ENCODE data around the gene MRGPRX2.

Gene MRGPRX2

DNA sequence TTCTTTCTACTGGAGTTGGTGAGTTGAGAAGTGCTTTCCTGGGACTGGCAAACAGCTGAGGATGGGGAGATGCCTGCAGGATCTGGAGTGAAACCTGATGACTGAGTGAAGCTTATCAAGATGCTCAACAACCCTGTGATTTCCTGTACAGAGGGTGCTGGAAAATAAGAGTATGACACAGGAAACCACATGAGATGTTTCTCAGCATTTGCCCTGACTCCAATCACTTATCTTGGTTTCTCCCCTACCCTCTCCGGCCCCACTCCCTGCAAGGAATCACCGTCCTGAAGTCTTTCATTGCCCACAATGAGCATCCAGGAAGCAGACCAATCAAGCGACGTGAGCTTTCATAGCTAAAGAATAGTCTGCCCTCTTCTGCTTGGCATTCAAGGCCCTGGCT lies at the start of gene MRGPRX2:
Gene MRGPRX2, minus strand, starts transcription at position 89 of the 400 bp plus-strand sequence. CDS start 4,315 bp downstream, outside the sequence.
- in situ Hi-C loops (cut with HindIII; ENCODE audit: low pct_ligation_motif_present, low pct_unique_long_range_greater_than_20kb, low sequenced_read_pairs), result no loop called here
- DNase-seq, result no peak

DNA sequence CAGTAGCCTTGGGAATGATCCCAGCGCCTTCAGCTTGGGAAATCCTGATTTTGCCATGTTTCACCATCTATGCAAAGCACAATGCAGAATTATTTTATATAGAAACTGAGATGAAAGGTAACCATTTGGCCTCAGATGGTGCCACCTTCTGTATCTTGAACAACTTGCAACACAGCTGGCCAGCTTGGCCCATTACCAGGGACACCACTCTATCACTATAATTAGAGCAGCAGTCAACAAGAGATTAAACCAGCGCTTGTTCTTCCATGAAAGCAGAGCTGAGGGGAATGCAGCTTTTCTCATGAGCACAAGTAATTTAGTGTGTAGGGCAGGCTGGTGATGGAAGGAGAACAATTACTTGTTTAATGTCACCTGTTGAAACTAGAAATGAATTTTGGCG lies 49.8 kb upstream of the MRGPRX2 start:
- no peak for DNase-seq
- in situ Hi-C loops (cut with HindIII; ENCODE audit: low pct_ligation_motif_present, low pct_unique_long_range_greater_than_20kb, low sequenced_read_pairs), result no loop called here

DNA sequence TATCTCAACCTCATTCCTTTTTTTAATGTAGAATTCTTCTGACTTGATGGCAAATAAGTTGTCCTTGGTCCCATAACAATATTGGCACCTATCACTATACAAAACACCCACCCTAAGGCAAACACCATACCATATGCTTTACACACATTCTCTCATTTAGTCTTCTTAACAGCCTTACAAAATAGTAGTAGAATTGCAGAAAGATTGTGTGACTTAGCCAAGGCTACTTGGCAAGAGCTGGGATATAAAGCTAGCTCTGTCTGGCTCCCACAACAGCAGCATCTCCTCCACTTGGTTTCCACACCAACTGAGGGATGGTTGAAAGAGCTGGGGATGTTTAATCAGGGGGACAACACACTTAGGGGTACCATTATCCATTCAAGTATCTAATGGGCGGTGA lies 46.6 kb upstream of the MRGPRX2 start:
- no peak for DNase-seq
- in situ Hi-C loops (cut with HindIII; ENCODE audit: low pct_ligation_motif_present, low pct_unique_long_range_greater_than_20kb, low sequenced_read_pairs), result no loop called here

DNA sequence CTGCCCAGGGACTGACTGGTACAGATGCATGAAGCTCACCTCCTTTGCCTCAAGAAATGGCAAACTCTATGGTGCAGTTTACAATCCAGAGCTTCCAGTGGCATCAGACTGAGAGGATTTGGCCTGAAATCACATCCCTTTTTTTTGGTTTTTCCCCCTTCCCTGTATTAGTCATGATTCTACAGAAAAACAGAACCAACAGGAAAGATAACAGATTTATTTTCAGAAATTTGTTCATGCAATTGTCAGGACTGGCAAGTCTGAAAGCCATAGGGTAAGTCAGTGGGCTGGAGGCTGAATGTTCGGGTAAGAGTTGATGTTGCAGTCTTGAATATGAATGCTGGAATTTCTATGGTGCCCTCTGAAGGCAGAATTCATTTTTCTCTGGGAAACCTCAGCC lies 44.5 kb upstream of the MRGPRX2 start:
- no peak for DNase-seq
- in situ Hi-C loops (cut with HindIII; ENCODE audit: low pct_ligation_motif_present, low pct_unique_long_range_greater_than_20kb, low sequenced_read_pairs), result no loop called here

DNA sequence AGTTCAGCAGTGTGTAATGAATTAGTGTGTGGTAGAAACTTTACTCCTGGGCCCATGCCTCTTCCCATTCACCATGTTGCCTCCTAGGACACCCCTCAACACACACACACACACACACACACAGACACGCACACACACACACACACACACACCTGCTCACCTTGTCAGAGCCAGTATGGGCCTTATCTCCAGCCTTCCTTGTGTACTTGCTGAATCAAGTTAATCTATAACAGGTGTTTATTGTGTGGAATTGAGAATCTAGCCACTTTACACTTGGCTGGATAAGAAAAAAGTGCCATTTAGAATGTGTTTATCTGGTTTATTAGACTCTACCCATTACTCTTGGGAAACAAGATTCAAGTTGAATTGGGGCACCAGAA lies 42.0 kb upstream of the MRGPRX2 start:
- in situ Hi-C loops (cut with HindIII; ENCODE audit: low pct_ligation_motif_present, low pct_unique_long_range_greater_than_20kb, low sequenced_read_pairs), result no loop called here
- no peak for DNase-seq

DNA sequence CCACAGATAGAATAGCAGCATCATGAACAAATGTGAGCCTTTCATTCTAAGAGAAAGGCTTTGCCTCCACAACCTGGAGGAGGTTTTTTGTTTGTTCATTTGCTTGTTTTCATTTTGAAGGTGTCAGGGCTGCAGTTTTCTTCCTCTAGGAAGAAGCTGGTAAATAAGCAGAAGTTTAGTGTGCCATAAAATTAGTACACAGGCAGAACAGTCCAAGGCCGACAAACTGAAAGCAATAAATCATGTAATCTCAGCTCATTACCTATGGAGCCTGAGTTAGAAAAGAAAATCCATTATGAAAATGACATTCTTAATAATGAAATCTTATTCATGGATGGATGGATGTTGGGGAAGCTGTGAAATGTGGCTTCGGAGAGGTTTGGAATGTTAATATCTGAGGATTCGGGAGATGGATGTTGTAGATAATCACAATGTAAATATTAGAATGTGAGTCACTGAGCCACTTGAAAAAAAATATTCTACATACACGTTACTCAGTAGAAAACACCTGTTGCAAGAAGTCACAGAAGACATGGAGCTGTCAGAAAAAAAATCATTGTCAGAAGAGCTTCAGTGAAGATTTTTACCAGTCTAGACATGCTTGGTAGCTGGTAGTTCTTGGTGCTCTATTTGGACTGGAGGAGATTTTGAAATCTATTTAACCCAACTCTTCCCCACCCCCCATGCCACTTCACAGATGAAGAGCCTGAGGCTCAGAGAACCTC lies 41.4 kb upstream of the MRGPRX2 start:
- no peak for DNase-seq
- in situ Hi-C loops (cut with HindIII; ENCODE audit: low pct_ligation_motif_present, low pct_unique_long_range_greater_than_20kb, low sequenced_read_pairs), result no loop called here

DNA sequence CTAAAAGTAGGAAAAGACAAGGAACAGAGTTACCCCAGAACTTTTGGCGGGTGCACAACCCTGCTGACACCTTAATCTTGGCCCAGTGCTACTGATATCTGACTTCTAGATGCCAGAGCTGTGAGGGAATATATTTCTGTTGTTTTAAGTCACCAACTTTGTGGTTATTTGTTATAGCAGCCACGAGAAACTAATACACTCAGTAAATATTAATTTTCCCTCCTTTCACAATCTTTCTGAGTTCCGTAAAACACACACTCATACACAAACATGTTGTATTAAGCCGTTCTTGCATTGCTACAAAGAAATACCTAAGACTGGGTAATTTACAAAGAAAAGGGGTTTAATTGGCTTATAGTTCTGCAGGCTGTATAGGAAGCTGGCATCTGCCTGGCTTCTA lies 40.4 kb upstream of the MRGPRX2 start:
- DNase-seq, result no peak
- in situ Hi-C loops (cut with HindIII; ENCODE audit: low pct_ligation_motif_present, low pct_unique_long_range_greater_than_20kb, low sequenced_read_pairs), result no loop called here

DNA sequence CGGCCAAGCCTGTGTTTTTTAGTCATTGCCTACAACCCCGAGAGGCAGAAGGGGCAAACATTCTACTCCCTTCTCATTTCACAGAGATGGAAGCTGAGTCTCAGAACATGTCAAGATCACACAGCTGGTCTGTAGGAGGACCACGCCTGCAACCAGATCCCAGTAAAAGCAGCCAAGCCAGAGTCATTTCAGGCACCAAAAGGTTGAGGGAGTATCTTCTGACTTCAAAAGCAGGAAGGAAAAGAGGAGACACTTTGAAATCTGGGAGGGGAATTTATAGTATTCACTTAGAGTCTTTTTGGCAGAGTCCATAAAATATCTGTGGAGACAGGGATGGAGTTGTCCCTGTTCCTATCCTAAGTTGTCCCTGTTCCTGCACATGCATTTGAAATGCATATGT lies 38.6 kb upstream of the MRGPRX2 start:
- DNase-seq, result no peak
- in situ Hi-C loops (cut with HindIII; ENCODE audit: low pct_ligation_motif_present, low pct_unique_long_range_greater_than_20kb, low sequenced_read_pairs), result no loop called here

DNA sequence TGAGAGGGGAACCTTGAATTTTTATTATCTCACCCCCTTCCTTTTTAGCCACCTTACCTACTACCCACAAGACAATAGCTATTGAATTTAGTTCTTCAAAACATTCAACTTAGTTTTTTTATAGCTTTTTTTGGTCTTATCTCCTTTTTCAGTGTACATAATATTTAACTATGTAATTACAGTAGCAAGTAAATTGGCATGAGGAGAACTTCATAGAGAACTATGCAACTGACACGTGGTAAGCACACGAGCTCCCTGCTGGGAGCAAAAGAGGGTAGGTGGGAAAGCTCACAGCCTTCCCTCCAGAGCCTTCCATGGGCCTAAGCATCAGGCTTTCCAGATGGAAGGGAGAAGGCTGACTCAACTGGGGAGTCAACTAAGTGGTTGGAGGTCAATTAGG lies 34.3 kb upstream of the MRGPRX2 start:
- no peak for DNase-seq
- in situ Hi-C loops (cut with HindIII; ENCODE audit: low pct_ligation_motif_present, low pct_unique_long_range_greater_than_20kb, low sequenced_read_pairs), result no loop called here

DNA sequence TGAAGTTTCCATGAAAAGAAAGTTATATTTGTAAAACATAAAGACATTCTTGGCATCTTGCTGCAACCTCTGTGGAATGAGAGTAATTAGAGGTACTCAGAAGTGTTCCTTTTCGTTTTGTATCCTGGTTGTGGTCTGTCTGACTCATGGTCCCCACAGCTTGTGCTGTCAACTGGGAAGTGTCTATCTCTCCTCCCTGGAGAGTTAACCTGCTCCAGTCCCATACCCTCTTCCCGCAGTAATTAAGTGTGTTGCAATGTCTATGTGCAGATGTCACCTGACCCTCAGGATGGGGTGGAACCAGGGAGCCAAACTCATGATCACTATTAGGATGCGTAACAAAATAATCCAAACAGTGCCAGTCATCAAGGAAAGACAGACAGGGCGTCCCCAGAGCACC lies 33.5 kb upstream of the MRGPRX2 start:
- in situ Hi-C loops (cut with HindIII; ENCODE audit: low pct_ligation_motif_present, low pct_unique_long_range_greater_than_20kb, low sequenced_read_pairs), result no loop called here
- DNase-seq, result no peak

DNA sequence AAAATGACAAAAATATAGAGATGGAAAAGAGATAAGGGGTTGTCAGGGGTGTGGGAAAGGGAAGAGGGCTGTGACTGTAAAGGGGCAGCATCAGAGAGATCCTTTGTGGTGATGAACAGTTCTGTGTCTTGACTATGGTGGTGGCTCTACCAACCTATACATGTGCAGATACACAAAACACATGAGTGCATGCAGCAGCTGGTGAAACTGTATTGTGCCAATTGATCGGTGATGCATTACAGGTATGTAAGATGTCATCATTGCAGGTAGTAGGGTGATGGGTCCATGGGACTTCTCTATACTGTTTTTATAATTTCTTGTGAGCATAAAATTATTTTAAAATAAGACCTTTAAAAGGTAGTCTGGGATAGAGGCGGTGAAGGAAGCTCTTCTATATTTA lies 32.3 kb upstream of the MRGPRX2 start:
- no peak for DNase-seq
- in situ Hi-C loops (cut with HindIII; ENCODE audit: low pct_ligation_motif_present, low pct_unique_long_range_greater_than_20kb, low sequenced_read_pairs), result no loop called here

DNA sequence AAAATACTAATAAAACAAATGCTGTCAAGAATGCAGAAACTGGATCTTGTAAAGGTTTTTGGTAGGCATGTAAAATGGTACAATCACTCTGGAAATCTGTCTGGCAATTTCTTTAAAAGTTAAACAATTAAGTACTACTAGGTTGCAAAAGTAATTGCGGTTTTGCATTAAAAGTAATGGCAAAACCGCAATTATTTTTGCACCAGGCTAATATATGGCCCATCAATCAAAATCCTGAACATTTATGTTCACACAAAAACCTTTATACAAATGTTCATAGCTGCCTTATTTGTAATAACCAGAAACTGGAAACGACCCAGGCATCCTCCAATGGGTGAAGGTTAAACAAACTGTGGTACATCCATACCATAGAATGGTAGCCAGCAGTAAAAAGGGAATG lies 31.8 kb upstream of the MRGPRX2 start:
- in situ Hi-C loops (cut with HindIII; ENCODE audit: low pct_ligation_motif_present, low pct_unique_long_range_greater_than_20kb, low sequenced_read_pairs), result no loop called here
- DNase-seq, result no peak

DNA sequence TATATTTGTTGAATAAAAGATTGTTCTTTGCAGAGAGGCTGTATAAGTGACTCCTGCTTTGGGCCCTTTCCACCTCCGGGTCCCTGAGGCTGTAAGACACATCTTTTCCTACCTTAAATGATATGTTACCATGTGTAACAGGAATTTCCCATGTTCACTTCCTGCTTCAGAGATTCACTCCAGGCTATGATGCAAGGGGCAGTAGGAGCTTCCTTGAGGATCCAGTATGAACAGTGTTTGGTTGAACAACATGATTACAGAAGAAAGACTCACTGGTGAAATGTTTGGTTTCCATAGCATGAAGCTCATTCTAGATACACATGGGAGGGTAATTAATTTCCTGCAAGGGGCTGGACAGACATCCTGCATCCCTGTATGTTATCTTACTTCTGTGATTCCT lies 30.8 kb upstream of the MRGPRX2 start:
- in situ Hi-C loops (cut with HindIII; ENCODE audit: low pct_ligation_motif_present, low pct_unique_long_range_greater_than_20kb, low sequenced_read_pairs), result no loop called here
- DNase-seq, result no peak

DNA sequence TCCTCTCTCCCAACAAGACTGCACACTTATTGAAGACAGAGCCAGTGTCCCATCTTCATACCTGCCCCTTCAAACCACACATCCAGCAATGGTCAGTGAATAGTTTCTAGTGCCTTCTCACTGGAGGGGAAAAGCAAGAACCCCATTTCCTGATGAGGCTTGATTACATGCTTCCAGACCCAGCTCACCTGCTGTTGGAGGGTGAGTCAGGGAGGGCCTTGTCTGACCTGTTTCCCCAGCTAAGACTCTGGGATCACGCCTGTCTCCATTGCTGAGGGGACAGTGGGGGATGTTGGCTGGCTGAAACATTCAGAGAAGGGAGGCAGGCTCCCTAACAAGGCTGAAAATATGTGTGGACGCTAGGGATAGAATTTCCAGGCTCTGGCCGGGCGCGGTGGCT lies 28.9 kb upstream of the MRGPRX2 start:
- DNase-seq, result no peak
- in situ Hi-C loops (cut with HindIII; ENCODE audit: low pct_ligation_motif_present, low pct_unique_long_range_greater_than_20kb, low sequenced_read_pairs), result no loop called here

DNA sequence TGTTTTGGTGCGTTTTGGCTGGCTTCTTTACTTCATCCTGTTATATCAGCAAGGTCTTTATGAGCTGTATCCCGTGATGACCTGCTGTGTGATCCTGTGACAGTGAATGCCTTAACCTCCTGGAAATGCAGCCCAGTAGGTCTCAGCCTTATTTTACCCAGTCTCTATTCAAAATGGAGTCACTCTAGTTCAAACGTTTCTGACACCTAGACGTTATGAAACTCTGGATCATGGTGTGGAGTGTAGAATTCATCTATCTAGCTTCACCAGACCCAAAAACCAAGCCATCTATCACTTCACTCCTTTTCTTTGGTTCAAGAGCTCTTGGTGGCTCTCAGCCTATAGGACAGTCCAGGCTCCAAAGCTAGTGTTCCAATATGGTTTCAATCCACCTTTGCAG lies 28.3 kb upstream of the MRGPRX2 start:
- in situ Hi-C loops (cut with HindIII; ENCODE audit: low pct_ligation_motif_present, low pct_unique_long_range_greater_than_20kb, low sequenced_read_pairs), result no loop called here
- DNase-seq, result no peak

DNA sequence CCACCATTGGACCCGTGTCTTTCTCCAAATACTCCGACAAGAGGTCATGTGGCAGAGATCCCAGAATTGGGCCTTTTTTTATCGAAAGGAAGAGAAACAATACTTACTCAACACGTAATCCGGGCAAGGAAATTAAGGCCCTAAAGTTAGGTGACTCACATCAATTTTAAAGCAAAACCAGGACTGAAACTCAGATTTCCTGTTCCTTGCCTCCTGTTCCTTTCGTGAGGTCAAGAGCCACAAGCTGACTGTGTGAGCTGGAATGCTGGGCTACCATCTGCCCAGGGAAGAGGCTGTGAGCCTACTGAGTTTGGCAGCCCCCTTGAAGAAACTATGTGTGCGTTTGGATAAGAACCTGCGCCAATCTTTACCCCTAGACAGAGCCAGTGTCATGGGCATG lies 27.1 kb upstream of the MRGPRX2 start:
- in situ Hi-C loops (cut with HindIII; ENCODE audit: low pct_ligation_motif_present, low pct_unique_long_range_greater_than_20kb, low sequenced_read_pairs), result no loop called here

DNA sequence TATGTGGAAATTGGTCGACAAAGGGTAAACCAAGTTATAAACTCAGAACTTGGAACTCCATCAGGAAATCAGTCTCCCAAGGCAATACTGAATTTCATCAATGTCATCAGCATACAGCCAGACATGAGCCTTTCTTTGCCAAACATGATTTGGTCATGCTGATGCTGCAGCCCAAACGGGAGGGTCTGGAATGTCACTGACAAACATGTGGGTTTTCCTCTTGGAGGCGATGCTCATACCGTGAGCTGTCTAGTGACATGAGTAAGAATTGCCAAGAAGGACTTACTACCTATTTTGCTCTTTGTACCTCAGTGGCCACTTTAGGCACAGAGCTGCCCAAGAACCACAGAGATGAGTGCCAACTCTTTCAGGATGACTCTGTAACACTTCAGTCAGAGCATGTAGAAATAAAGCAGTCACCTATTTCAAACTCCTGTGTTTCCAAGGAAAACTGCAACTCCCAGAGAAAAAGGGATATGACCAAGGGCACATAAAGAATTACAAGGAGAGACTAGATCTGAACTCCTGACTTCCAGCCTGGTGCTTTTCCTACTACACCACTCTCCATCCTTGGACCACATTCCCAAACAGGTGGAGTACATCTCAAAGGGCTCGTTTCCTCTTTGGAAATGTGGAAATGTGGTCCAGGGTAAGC lies 24.3 kb upstream of the MRGPRX2 start:
- DNase-seq, result no peak
- in situ Hi-C loops (cut with HindIII; ENCODE audit: low pct_ligation_motif_present, low pct_unique_long_range_greater_than_20kb, low sequenced_read_pairs), result no loop called here

More for the DNA sequence above, 27.1 kb upstream of the MRGPRX2 start:
- DNase-seq, result no peak

DNA sequence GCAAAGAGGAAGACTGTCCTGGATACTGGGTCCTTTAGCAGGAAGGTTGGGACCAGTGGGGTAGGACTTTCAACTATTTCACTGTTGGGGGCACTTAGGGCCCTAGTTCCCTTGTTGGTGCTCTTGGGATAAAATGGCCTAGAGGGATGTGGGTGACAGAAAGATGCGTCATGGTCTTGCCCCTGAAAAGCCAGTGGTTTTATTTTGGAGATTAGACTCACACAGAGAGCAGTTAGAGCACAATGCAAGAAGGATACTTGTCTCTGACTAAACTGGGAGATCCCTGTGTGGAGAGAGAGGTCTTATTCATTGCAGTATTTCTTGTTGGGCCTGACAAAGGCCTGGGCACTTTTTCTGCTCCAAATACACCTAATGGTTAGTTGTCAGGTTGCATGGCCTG lies 22.6 kb upstream of the MRGPRX2 start:
- no peak for DNase-seq
- in situ Hi-C loops (cut with HindIII; ENCODE audit: low pct_ligation_motif_present, low pct_unique_long_range_greater_than_20kb, low sequenced_read_pairs), result no loop called here

DNA sequence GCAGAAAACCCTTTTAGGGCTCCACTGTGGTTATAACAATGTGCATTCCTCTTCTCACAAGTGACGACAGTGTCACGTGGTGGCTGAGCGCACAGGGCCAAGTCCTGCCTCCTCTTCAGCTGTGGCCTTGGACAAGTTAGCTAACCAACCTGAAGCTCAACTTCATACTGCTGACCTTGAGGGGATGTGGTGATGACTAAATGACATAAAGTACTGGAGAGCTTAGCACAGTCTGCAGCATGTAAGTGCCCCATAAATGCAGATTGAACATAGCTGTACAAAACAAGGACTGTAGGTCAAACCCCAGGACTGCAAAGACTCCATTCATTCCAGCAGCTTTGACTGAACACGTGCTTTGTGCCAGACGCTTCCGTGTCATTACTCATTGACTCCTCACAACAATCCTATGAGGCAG lies 20.1 kb upstream of the MRGPRX2 start:
- DNase-seq, result no peak
- in situ Hi-C loops (cut with HindIII; ENCODE audit: low pct_ligation_motif_present, low pct_unique_long_range_greater_than_20kb, low sequenced_read_pairs), result no loop called here

DNA sequence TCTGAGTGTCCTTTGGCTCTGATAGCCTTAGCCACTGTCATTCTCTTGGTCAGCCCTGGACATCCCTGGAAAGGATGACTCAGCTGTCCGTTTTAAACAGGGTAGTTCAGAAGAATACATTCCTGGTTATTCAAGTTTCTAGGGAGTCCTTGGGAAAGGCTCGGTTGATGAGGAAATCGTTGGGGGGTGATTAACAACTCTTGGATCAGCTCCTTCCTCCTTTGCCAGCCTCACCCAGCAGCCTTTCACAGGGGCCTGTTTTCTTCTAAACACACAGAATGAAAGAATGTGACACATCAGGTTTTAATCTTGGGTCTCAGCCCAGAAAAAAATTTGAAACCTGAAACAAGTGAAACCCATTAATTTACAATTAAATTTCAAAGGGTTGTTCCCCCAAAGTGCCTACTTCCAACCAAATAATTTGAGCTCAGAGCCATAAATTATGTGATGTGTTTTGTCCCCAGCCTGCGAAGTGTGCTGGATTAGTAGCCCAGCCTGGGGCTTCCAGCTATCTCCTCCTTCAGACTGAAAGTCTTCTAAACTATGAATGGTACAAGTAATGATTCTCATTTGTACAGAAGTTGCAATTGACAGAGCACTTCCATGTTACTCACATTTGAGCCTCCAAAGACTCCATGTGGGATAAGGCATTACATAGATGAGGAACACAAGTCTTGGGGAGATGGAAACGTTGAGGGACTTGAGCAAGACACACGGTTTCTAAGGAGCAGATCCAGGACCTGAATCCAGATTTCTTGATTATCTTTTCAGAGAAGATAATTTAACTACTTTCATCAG lies 19.3 kb upstream of the MRGPRX2 start:
- in situ Hi-C loops (cut with HindIII; ENCODE audit: low pct_ligation_motif_present, low pct_unique_long_range_greater_than_20kb, low sequenced_read_pairs), result no loop called here
- DNase-seq, result no peak
